DND-41 (cell line): ENCODE data around the gene WRAP73.

Experiments used
- ATAC-seq: fragments of 200-7000 bp; cut with Tn5 transposase; 3 replicates; pipeline ENCODE4 v1.9.1; 2021; ENCODE audit warnings: low read depth; ENCODE audit not compliant: insufficient read depth
- DNase-seq: peaks from one replicate; pipeline ENCODE4 v3.0.0-alpha.2; 2020
- H2AFZ ChIP-seq: 2 replicates; pipeline ENCODE4 v1.6.0; 2012; ENCODE audit warnings: low read depth, low read length
- H3K27ac ChIP-seq: 2 replicates; pipeline ENCODE4 v1.5.1; 2012; ENCODE audit warnings: low read length, inconsistent platforms
- H3K27me3 ChIP-seq: fragments of 200-600 bp; sonication (generic); 2 replicates; pipeline ENCODE4 v1.6.0; 2012; ENCODE audit warnings: low read length, mild to moderate bottlenecking, inconsistent platforms; ENCODE audit not compliant: insufficient read depth, poor library complexity
- H3K36me3 ChIP-seq: 2 replicates; pipeline ENCODE4 v1.5.1; 2012; ENCODE audit warnings: low read length, inconsistent platforms; ENCODE audit not compliant: insufficient read depth
- H3K4me1 ChIP-seq: 2 replicates; pipeline ENCODE4 v1.5.1; 2012; ENCODE audit warnings: mild to moderate bottlenecking, low read length; ENCODE audit not compliant: insufficient read depth
- H3K4me2 ChIP-seq: 2 replicates; pipeline ENCODE4 v1.6.0; 2012; ENCODE audit warnings: mild to moderate bottlenecking, moderate library complexity, low read length, inconsistent platforms; ENCODE audit not compliant: insufficient read depth
- H3K4me3 ChIP-seq, 2 experiments: fragments of 200-600 bp in 1 of 2; shearing (Covaris generic) in 1 of 2; 2 replicates each; pipeline ENCODE4 v1.5.1; 2012 to 2016; ENCODE audit warnings: inconsistent platforms in 2 of 2, low read length in 2 of 2, mild to moderate bottlenecking in 2 of 2, low read depth in 1 of 2, moderate library complexity in 1 of 2
- H3K79me2 ChIP-seq: 2 replicates; pipeline ENCODE4 v1.6.0; 2012; ENCODE audit warnings: low read length, inconsistent platforms; ENCODE audit not compliant: insufficient read depth
- H3K9ac ChIP-seq: 2 replicates; pipeline ENCODE4 v1.6.0; 2012; ENCODE audit warnings: low read depth, mild to moderate bottlenecking, inconsistent platforms, low read length, moderate library complexity
- H3K9me3 ChIP-seq: 2 replicates; pipeline ENCODE4 v1.5.1; 2012; ENCODE audit warnings: low read length, moderate library complexity, mild to moderate bottlenecking, inconsistent platforms; ENCODE audit not compliant: insufficient read depth, severe bottlenecking
- H4K20me1 ChIP-seq: 2 replicates; pipeline ENCODE4 v1.6.0; 2012; ENCODE audit warnings: low read length; ENCODE audit not compliant: insufficient read depth
- EZH2 ChIP-seq: IDR thresholded peaks from 3 replicates; pipeline ENCODE4 v1.6.1; 2012; ENCODE audit warnings: borderline replicate concordance, low read depth, mild to moderate bottlenecking, moderate library complexity, low read length, inconsistent platforms; ENCODE audit not compliant: severe bottlenecking
- TF ChIP-seq, protein P1 (sequence below): IDR thresholded peaks from 2 replicates; pipeline ENCODE4 v1.5.1; 2012; ENCODE audit warnings: borderline replicate concordance, low read length, moderate library complexity, mild to moderate bottlenecking; ENCODE audit not compliant: poor library complexity, severe bottlenecking; ENCODE audit errors: extremely low read depth

The WRAP73 gene

DNA sequence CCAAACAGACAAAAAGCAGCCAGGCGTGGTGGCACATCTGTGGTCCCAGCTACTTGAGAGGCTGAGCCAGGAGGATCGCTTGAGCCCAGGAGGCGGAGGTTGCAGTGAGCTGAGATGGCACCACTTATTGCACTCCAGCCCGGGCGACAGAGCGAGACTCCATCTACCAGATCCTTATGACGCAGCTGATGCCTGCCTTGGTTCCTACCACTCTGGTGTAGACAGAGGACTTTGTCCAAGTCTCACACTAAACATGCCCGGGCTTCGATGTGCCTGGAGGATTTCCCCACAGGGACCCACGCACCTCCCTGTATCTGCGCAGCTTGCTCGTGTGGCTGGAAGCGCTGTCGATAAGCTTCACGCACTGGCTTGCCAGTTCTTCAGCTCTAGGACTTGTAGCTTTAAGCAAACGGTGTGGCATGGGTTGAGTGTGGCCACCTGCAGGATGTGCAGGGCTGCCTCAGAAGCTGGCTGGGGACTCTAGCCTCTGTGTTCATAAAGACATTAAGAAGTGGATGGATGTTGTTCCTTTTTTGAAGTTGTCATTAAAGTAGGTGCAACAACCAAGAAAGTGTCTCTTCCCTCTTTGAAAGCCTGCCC lies 20.2 kb downstream of the WRAP73 start:
- Histone ChIP-seq H3K27ac (no peak overlapping the region), H3K4me3 (no peak overlapping the region), H4K20me1 (peaks cover 22% of the 10 kb centered on the region), H3K27me3 (no peaks in the 10 kb centered on the region), H3K36me3 (peaks cover 73% of the 10 kb centered on the region), H3K9ac (no peak overlapping the region), H3K9me3 (no peaks in the 10 kb centered on the region), H2AFZ (no peak overlapping the region), H3K4me1 (peaks cover 10% of the 10 kb centered on the region), H3K79me2 (peaks cover 9% of the 10 kb centered on the region), H3K4me2 (no peak overlapping the region)
- no peak for TF ChIP-seq EZH2
- TF ChIP-seq, protein P1, sequence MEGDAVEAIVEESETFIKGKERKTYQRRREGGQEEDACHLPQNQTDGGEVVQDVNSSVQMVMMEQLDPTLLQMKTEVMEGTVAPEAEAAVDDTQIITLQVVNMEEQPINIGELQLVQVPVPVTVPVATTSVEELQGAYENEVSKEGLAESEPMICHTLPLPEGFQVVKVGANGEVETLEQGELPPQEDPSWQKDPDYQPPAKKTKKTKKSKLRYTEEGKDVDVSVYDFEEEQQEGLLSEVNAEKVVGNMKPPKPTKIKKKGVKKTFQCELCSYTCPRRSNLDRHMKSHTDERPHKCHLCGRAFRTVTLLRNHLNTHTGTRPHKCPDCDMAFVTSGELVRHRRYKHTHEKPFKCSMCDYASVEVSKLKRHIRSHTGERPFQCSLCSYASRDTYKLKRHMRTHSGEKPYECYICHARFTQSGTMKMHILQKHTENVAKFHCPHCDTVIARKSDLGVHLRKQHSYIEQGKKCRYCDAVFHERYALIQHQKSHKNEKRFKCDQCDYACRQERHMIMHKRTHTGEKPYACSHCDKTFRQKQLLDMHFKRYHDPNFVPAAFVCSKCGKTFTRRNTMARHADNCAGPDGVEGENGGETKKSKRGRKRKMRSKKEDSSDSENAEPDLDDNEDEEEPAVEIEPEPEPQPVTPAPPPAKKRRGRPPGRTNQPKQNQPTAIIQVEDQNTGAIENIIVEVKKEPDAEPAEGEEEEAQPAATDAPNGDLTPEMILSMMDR, result no peak
- DNase-seq (no peak), ATAC-seq (no peak)

DNA sequence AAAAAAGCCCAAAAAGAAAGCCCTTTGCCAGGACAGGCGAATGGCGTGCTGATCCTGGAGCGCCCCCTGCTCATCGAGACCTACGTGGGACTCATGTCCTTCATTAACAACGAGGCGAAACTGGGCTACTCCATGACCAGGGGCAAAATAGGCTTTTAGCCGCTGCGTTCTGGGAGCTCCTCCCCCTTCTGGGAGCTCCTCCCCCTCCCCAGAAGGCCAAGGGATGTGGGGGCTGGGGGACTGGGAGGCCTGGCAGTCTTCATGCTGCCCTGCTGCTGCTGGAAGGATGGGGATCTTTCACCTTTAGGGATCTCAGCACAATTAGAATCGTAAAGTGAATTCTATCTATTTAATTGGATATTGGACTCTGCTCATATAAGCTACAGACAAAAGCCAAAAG lies 21.5 kb downstream of the WRAP73 start:
- Histone ChIP-seq H3K4me2 (no peak overlapping the region), H3K79me2 (peaks cover 9% of the 10 kb centered on the region), H3K4me3 (no peak overlapping the region), H2AFZ (no peak overlapping the region), H3K27me3 (no peaks in the 10 kb centered on the region), H3K9ac (no peak overlapping the region), H4K20me1 (peaks cover 15% of the 10 kb centered on the region; the same call in 1 of the 2 replicates), H3K36me3 (peaks cover 61% of the 10 kb centered on the region), H3K9me3 (no peaks in the 10 kb centered on the region), H3K27ac (no peak overlapping the region), H3K4me1 (peaks cover 17% of the 10 kb centered on the region)
- ATAC-seq, result no peak
- TF ChIP-seq, protein P1, result no peak
- TF ChIP-seq EZH2, result no peak
- DNase-seq, result no peak

DNA sequence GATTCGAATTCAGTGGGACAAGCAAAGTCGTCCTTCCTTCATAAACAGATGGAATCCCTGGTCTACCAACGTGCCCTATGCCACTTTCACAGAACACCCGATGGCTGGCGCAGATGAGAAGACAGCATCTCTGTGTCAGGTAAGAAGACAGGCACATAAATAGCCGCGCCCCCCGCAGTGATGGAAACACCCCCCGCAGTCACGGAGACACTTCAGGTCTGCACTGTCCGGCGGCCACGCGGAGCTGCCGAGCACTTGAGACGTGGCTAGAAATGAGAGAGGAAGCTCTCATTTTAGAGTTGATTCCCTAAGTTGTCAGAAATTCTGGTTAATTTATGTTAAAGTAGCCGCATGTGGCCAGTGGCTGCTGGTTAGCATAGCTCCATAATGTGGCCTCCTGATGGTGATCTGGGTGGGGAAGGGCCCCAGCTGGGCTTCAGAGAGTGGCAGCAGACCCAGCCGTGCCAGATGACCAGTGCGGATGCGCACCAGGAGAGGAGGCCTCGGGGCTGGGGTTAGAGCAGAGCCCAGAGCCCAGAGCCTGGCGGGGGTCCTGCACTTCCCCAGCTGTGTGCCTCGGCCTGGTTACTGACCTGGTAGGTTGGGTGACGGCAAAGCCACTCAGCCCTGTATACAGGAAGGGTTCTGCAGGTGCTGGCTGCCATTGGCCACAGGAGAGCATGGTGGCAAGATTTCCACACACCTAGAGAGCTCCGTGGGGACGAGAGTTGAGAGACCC lies 22.2 kb downstream of the WRAP73 start:
- no peak overlapping the region for H3K27ac ChIP-seq
- peaks cover 53% of the 10 kb centered on the region for H3K36me3 ChIP-seq
- TF ChIP-seq, protein P1, result no peak
- no peak overlapping the region for H2AFZ ChIP-seq
- peaks cover 15% of the 10 kb centered on the region; the same call in 1 of the 2 replicates for H4K20me1 ChIP-seq
- H3K4me2 ChIP-seq, result no peak overlapping the region
- H3K27me3 ChIP-seq, result no peaks in the 10 kb centered on the region
- DNase-seq, result no peak
- peaks cover 24% of the 10 kb centered on the region for H3K4me1 ChIP-seq
- peaks cover 9% of the 10 kb centered on the region for H3K79me2 ChIP-seq
- no peak overlapping the region for H3K4me3 ChIP-seq
- H3K9me3 ChIP-seq, result no peaks in the 10 kb centered on the region
- no peak overlapping the region for H3K9ac ChIP-seq
- ATAC-seq, result no peak
